GM12878 (cell line): Measurements from ENCODE around the gene PMPCA. TPM values are rescaled to one million over a fixed set of nuclear protein-coding genes. Genes with fewer than 3 reads are reported as not detected.

Experiments
- ATAC-seq: fragments of 200-7000 bp; cut with Tn5 transposase; 3 replicates; pipeline ENCODE4 v1.9.1; 2020; ENCODE audit warnings: mild to moderate bottlenecking, moderate library complexity
- BruUV-seq: library from RNA; stranded (reverse); fragments of 400-500 nt; replicated peaks from 2 replicates; lab custom pipeline; 2021; lab: Mats Ljungman, UMichigan
- CTCF ChIA-PET: fragments of 300-600 bp; sonication (Branson Sonifier 250); formaldehyde crosslinking; extraction: SDS; loops from one replicate; lab custom pipeline; 2021; ENCODE audit warnings: inconsistent platforms; lab: Yijun Ruan, JAX
- POLR2A ChIA-PET: fragments of 350-600 bp; formaldehyde crosslinking; extraction: SDS; loops from one replicate; lab custom pipeline; 2021; ENCODE audit warnings: inconsistent platforms; lab: Charles Lee
- RAD21 ChIA-PET: fragments of 300-600 bp; sonication (Branson Sonifier 250); formaldehyde crosslinking; loops from one replicate; lab custom pipeline; 2023; ENCODE audit warnings: antibody characterized with exemption; ENCODE audit not compliant: unreplicated experiment; lab: Charles Lee
- SMC1A ChIA-PET: fragments of 300-600 bp; sonication (Branson Sonifier 250); formaldehyde crosslinking; loops from one replicate; lab custom pipeline; 2023; ENCODE audit not compliant: unreplicated experiment, uncharacterized antibody; lab: Charles Lee
- DNase-seq: peaks from one replicate; pipeline ENCODE4 v3.0.0-alpha.2; 2011; ENCODE audit warnings: low read depth, low spot score
- FAIRE-seq: peaks from 3 replicates; lab custom pipeline; 2011; peaks lifted over from hg19 to GRCh38; lab: Jason Lieb, UNC
- H2AFZ ChIP-seq: 2 replicates; pipeline ENCODE4 v1.6.0; 2011; ENCODE audit warnings: low read depth, low read length, control low read depth; ENCODE audit not compliant: control insufficient read depth
- H3K27ac ChIP-seq: 2 replicates; pipeline ENCODE4 v1.5.1; 2011; ENCODE audit warnings: control low read depth; ENCODE audit not compliant: control insufficient read depth, insufficient read depth
- H3K27me3 ChIP-seq, 2 experiments: replicated peaks in 1 of 2; 2 replicates each; pipeline versions ENCODE4 v1.6.0 to v1.6.1; 2011; ENCODE audit warnings: low read length in 1 of 2; ENCODE audit not compliant: control insufficient read depth in 2 of 2, insufficient read depth in 2 of 2
- H3K36me3 ChIP-seq, 2 experiments: 2 replicates each; pipeline ENCODE4 v1.5.1; 2011; ENCODE audit warnings: low read length in 1 of 2; ENCODE audit not compliant: control insufficient read depth in 2 of 2, insufficient read depth in 2 of 2
- H3K4me1 ChIP-seq: 2 replicates; pipeline ENCODE4 v1.6.1; 2011; ENCODE audit warnings: mild to moderate bottlenecking, low read length, moderate library complexity, mixed read lengths; ENCODE audit not compliant: control insufficient read depth, insufficient read depth
- H3K4me2 ChIP-seq: 2 replicates; pipeline ENCODE4 v1.6.0; 2011; ENCODE audit warnings: control low read depth; ENCODE audit not compliant: control insufficient read depth, insufficient read depth
- H3K4me3 ChIP-seq: fragments of 200-600 bp; sonication (generic); 2 replicates; pipeline ENCODE4 v1.5.1; 2016
- H3K79me2 ChIP-seq: 2 replicates; pipeline ENCODE4 v1.6.0; 2011; ENCODE audit warnings: low read length; ENCODE audit not compliant: control insufficient read depth, insufficient read depth
- H3K9ac ChIP-seq: 2 replicates; pipeline ENCODE4 v1.8.0; 2011; ENCODE audit warnings: low read length, control low read depth, mixed read lengths; ENCODE audit not compliant: control insufficient read depth, insufficient read depth
- H3K9me3 ChIP-seq: replicated peaks from 3 replicates; pipeline ENCODE4 v1.5.1; 2011; ENCODE audit warnings: mild to moderate bottlenecking, low read length; ENCODE audit not compliant: control insufficient read depth, insufficient read depth
- H4K20me1 ChIP-seq: 2 replicates; pipeline ENCODE4 v1.6.0; 2011; ENCODE audit not compliant: control insufficient read depth, insufficient read depth
- BHLHE40 ChIP-seq, 2 experiments: fragments of 450-650 bp in 1 of 2; IDR thresholded peaks; 2 replicates each; pipeline ENCODE4 v1.6.1; 2011 to 2017; ENCODE audit warnings: low read depth in 2 of 2, borderline replicate concordance in 1 of 2, improper control_type of control experiment in 1 of 2, low read length in 1 of 2, mild to moderate bottlenecking in 1 of 2
- CBX5 ChIP-seq: sonication (generic); IDR thresholded peaks from 2 replicates; pipeline ENCODE4 v1.6.1; 2016; ENCODE audit warnings: low read depth, moderate library complexity, mild to moderate bottlenecking, inconsistent platforms
- WGBS: methylation state at CpG from one replicate; pipeline ENCODE4 v1.1.6; 2016; ENCODE audit warnings: low lambda C conversion rate; ENCODE audit not compliant: insufficient replicate concordance, insufficient coverage; ENCODE audit errors: missing lambda C conversion rate; 5-methylcytosine and 5-hydroxymethylcytosine counted together
- in situ Hi-C: fragments of 300-500 bp; cut with MboI; formaldehyde crosslinking; loops from 9 replicates; pipeline ENCODE4 v1.14.3; 2018; ENCODE audit warnings: mixed read lengths
- intact Hi-C: fragments of 100-400 bp; cut with micrococcal nuclease; formaldehyde crosslinking; loops from one replicate; pipeline ENCODE4 v1.14.2; 2022; ENCODE audit not compliant: unreplicated experiment
- polyA plus RNA-seq, 11 experiments: library from polyadenylated mRNA; depleted of rRNA in 4 of 11; unstranded in 6 of 11; stranded (reverse) in 5 of 11; fragments of >200 nt; fragmentation: Nextera tagmentation in 4 of 11; fragmentation: Illumina TruSeq in 1 of 11; extraction: Ambion mirVana in 4 of 11; extraction: Trizol in 1 of 11; gene quantifications; 1 replicate in 1 of 11; 2 replicates in 10 of 11; pipeline versions ENCODE4 v1.2.1 to v1.2.3, GENCODE V29; 2011 to 2016; ENCODE audit warnings: inconsistent platforms in 2 of 11, missing spikeins in 2 of 11, low read depth in 1 of 11
- total RNA-seq, 4 experiments: library from RNA; depleted of rRNA in 3 of 4; stranded (reverse); fragments of >200 nt in 3 of 4; fragmentation: Illumina TruSeq in 1 of 4; extraction: Trizol in 1 of 4; gene quantifications; 2 replicates each; pipeline versions ENCODE4 v1.2.1 to v1.2.3, GENCODE V29; 2013 to 2021

The PMPCA gene
- total and polyA plus RNA-seq, 10 of the 15 experiments (the other 5 are each of a cell fraction or from before 2014, with no cell fraction given): 8.1 to 137 (median 75.7) TPM

- ChIA-PET RAD21 (no interaction called here), SMC1A (no interaction called here), POLR2A (no interaction called here), CTCF (no interaction called here)
- intact Hi-C loops: no loop called here
- Histone ChIP-seq H3K4me1 (no peaks in the 10 kb centered on the region), H2AFZ (no peak overlapping the region), H4K20me1 (peaks cover 2% of the 10 kb centered on the region; the same call in 1 of the 2 replicates), H3K4me3 (no peak overlapping the region), H3K27ac (no peak overlapping the region), H3K79me2 (peaks cover 1% of the 10 kb centered on the region), H3K27me3 (no peaks in the 10 kb centered on the region), H3K4me2 (no peak overlapping the region), H3K36me3 (peaks cover 44 to 46% of the 10 kb centered on the region in 2 experiments), H3K9me3 (no peaks in the 10 kb centered on the region), H3K9ac (no peak overlapping the region)
- DNase-seq (no peak), ATAC-seq (no peak), FAIRE-seq (no peak)
- BruUV-seq: no TSS peak
- in situ Hi-C loops: no loop called here
- whole genome bisulfite sequencing: over 99% methylated on average over 14 of the region's 14 CpGs
- TF ChIP-seq BHLHE40 (IDR thresholded peaks at IDR 0.05; ENCODE audit: borderline replicate concordance in 1 of 2, low read depth in 2 of 2, low read length in 1 of 2) (no peak), CBX5 (no peak)
- TF ChIP-seq, all 136 proteins: peak for 0
Measured at GRCh38 chr9:136473354-136473721, 62.9 kb downstream of the PMPCA start.

Other genes with a start within 250 kb of the PMPCA start
Only the 7 nearest of the 11 such genes appear.
- gene GPSM1, start 83.1 kb upstream of the PMPCA start, total RNA-seq (2014; rRNA removed): not detected in 2 replicates
- not detected in 2 replicates for gene GPSM1, start 83.1 kb upstream of the PMPCA start, total RNA-seq (2014; rRNA removed; fragmentation: Illumina TruSeq; extraction: Trizol)
- gene GPSM1, start 83.1 kb upstream of the PMPCA start, total RNA-seq (2021): 0.10 TPM in 1 of 2 replicates, not detected in the other
- gene GPSM1, start 83.1 kb upstream of the PMPCA start, polyA plus RNA-seq (2011; rRNA removed): 0.04 and 0.10 TPM in 2 replicates
- gene GPSM1, start 83.1 kb upstream of the PMPCA start, polyA plus RNA-seq (2014; fragmentation: Illumina TruSeq; extraction: Trizol): not detected in 2 replicates
- not detected for gene GPSM1, start 83.1 kb upstream of the PMPCA start, polyA plus RNA-seq (2014; fragmentation: Nextera tagmentation; extraction: Ambion mirVana)
- 0.04 TPM in 2 replicates for gene GPSM1, start 83.1 kb upstream of the PMPCA start, polyA plus RNA-seq (2014; rRNA removed)
- not detected for gene GPSM1, start 83.1 kb upstream of the PMPCA start, polyA plus RNA-seq (2016; fragmentation: Nextera tagmentation; extraction: Ambion mirVana)
- gene DNLZ, start 46.9 kb upstream of the PMPCA start, total RNA-seq (2014; rRNA removed): 18.1 and 29.7 TPM in 2 replicates
- 4.6 and 4.8 TPM in 2 replicates for gene DNLZ, start 46.9 kb upstream of the PMPCA start, total RNA-seq (2014; rRNA removed; fragmentation: Illumina TruSeq; extraction: Trizol)
- gene DNLZ, start 46.9 kb upstream of the PMPCA start, total RNA-seq (2021): 23.5 and 26.1 TPM in 2 replicates
- gene DNLZ, start 46.9 kb upstream of the PMPCA start, polyA plus RNA-seq (2011; rRNA removed): 1.2 and 3.8 TPM in 2 replicates
- gene DNLZ, start 46.9 kb upstream of the PMPCA start, polyA plus RNA-seq (2014; fragmentation: Illumina TruSeq; extraction: Trizol): 0.66 TPM in 1 of 2 replicates, not detected in the other
- gene DNLZ, start 46.9 kb upstream of the PMPCA start, polyA plus RNA-seq (2014; fragmentation: Nextera tagmentation; extraction: Ambion mirVana): 1 to 10 TPM in 1 of 2 experiments, not detected in 1; 1.5 TPM
- gene DNLZ, start 46.9 kb upstream of the PMPCA start, polyA plus RNA-seq (2014; rRNA removed): 23.8 and 26.3 TPM in 2 replicates
- gene DNLZ, start 46.9 kb upstream of the PMPCA start, polyA plus RNA-seq (2016; fragmentation: Nextera tagmentation; extraction: Ambion mirVana): 10 to 100 TPM; 14.7 to 25.8 TPM
- gene CARD9, start 37.0 kb upstream of the PMPCA start, total RNA-seq (2014; rRNA removed): 1.9 and 2.2 TPM in 2 replicates
- gene CARD9, start 37.0 kb upstream of the PMPCA start, total RNA-seq (2014; rRNA removed; fragmentation: Illumina TruSeq; extraction: Trizol): 0.55 and 0.58 TPM in 2 replicates
- 2.4 and 2.6 TPM in 2 replicates for gene CARD9, start 37.0 kb upstream of the PMPCA start, total RNA-seq (2021)
- gene CARD9, start 37.0 kb upstream of the PMPCA start, polyA plus RNA-seq (2011; rRNA removed): 1.9 and 4.9 TPM in 2 replicates
- 0.34 TPM in 1 of 2 replicates, not detected in the other for gene CARD9, start 37.0 kb upstream of the PMPCA start, polyA plus RNA-seq (2014; fragmentation: Illumina TruSeq; extraction: Trizol)
- under 1 TPM in 1 of 2 experiments, not detected in 1; 0.11 TPM for gene CARD9, start 37.0 kb upstream of the PMPCA start, polyA plus RNA-seq (2014; fragmentation: Nextera tagmentation; extraction: Ambion mirVana)
- gene CARD9, start 37.0 kb upstream of the PMPCA start, polyA plus RNA-seq (2014; rRNA removed): 1.6 and 2.1 TPM in 2 replicates
- 1 to 10 TPM; 1.8 to 2.2 TPM for gene CARD9, start 37.0 kb upstream of the PMPCA start, polyA plus RNA-seq (2016; fragmentation: Nextera tagmentation; extraction: Ambion mirVana)
- 7.7 and 8.8 TPM in 2 replicates for gene SNAPC4, start 10.5 kb upstream of the PMPCA start, total RNA-seq (2014; rRNA removed)
- gene SNAPC4, start 10.5 kb upstream of the PMPCA start, total RNA-seq (2014; rRNA removed; fragmentation: Illumina TruSeq; extraction: Trizol): 5.1 and 5.2 TPM in 2 replicates
- gene SNAPC4, start 10.5 kb upstream of the PMPCA start, total RNA-seq (2021): 16.4 and 19.8 TPM in 2 replicates
- 2.4 and 3.5 TPM in 2 replicates for gene SNAPC4, start 10.5 kb upstream of the PMPCA start, polyA plus RNA-seq (2011; rRNA removed)
- 7.1 and 8.7 TPM in 2 replicates for gene SNAPC4, start 10.5 kb upstream of the PMPCA start, polyA plus RNA-seq (2014; fragmentation: Illumina TruSeq; extraction: Trizol)
- under 1 TPM; 0.42 to 0.43 TPM for gene SNAPC4, start 10.5 kb upstream of the PMPCA start, polyA plus RNA-seq (2014; fragmentation: Nextera tagmentation; extraction: Ambion mirVana)
- gene SNAPC4, start 10.5 kb upstream of the PMPCA start, polyA plus RNA-seq (2014; rRNA removed): 16.9 and 18.1 TPM in 2 replicates
- 1 to 10 TPM; 6.8 to 7.2 TPM for gene SNAPC4, start 10.5 kb upstream of the PMPCA start, polyA plus RNA-seq (2016; fragmentation: Nextera tagmentation; extraction: Ambion mirVana)
- 58.4 and 61.2 TPM in 2 replicates for gene ENTR1, start within 50 bp of the PMPCA start, total RNA-seq (2014; rRNA removed)
- 35.5 and 38.4 TPM in 2 replicates for gene ENTR1, start within 50 bp of the PMPCA start, total RNA-seq (2014; rRNA removed; fragmentation: Illumina TruSeq; extraction: Trizol)
- 75.4 and 81.7 TPM in 2 replicates for gene ENTR1, start within 50 bp of the PMPCA start, total RNA-seq (2021)
- gene ENTR1, start within 50 bp of the PMPCA start, polyA plus RNA-seq (2011; rRNA removed): 47.7 and 55.4 TPM in 2 replicates
- 19.0 and 43.7 TPM in 2 replicates for gene ENTR1, start within 50 bp of the PMPCA start, polyA plus RNA-seq (2014; fragmentation: Illumina TruSeq; extraction: Trizol)
- gene ENTR1, start within 50 bp of the PMPCA start, polyA plus RNA-seq (2014; fragmentation: Nextera tagmentation; extraction: Ambion mirVana): 10 to 100 TPM in 1 of 2 experiments, 1 to 10 TPM in 1; 8.2 to 20.4 TPM
- 96.4 and 105 TPM in 2 replicates for gene ENTR1, start within 50 bp of the PMPCA start, polyA plus RNA-seq (2014; rRNA removed)
- 10 to 100 TPM; 10.5 to 14.9 TPM for gene ENTR1, start within 50 bp of the PMPCA start, polyA plus RNA-seq (2016; fragmentation: Nextera tagmentation; extraction: Ambion mirVana)
- gene INPP5E, start 29.2 kb downstream of the PMPCA start, total RNA-seq (2014; rRNA removed): 6.6 and 7.4 TPM in 2 replicates
- 3.4 and 3.6 TPM in 2 replicates for gene INPP5E, start 29.2 kb downstream of the PMPCA start, total RNA-seq (2014; rRNA removed; fragmentation: Illumina TruSeq; extraction: Trizol)
- 13.0 and 15.6 TPM in 2 replicates for gene INPP5E, start 29.2 kb downstream of the PMPCA start, total RNA-seq (2021)
- 4.6 and 7.1 TPM in 2 replicates for gene INPP5E, start 29.2 kb downstream of the PMPCA start, polyA plus RNA-seq (2011; rRNA removed)
- 2.1 and 3.4 TPM in 2 replicates for gene INPP5E, start 29.2 kb downstream of the PMPCA start, polyA plus RNA-seq (2014; fragmentation: Illumina TruSeq; extraction: Trizol)
- 1 to 10 TPM in 1 of 2 experiments, under 1 TPM in 1; 0.24 to 1.2 TPM for gene INPP5E, start 29.2 kb downstream of the PMPCA start, polyA plus RNA-seq (2014; fragmentation: Nextera tagmentation; extraction: Ambion mirVana)
- 14.8 and 16.0 TPM in 2 replicates for gene INPP5E, start 29.2 kb downstream of the PMPCA start, polyA plus RNA-seq (2014; rRNA removed)
- gene INPP5E, start 29.2 kb downstream of the PMPCA start, polyA plus RNA-seq (2016; fragmentation: Nextera tagmentation; extraction: Ambion mirVana): 1 to 10 TPM; 4.7 to 5.9 TPM
- gene SEC16A, start 72.4 kb downstream of the PMPCA start, total RNA-seq (2014; rRNA removed): 14.7 and 17.6 TPM in 2 replicates
- gene SEC16A, start 72.4 kb downstream of the PMPCA start, total RNA-seq (2014; rRNA removed; fragmentation: Illumina TruSeq; extraction: Trizol): 8.3 and 10.0 TPM in 2 replicates
- gene SEC16A, start 72.4 kb downstream of the PMPCA start, total RNA-seq (2021): 52.6 and 59.1 TPM in 2 replicates
- gene SEC16A, start 72.4 kb downstream of the PMPCA start, polyA plus RNA-seq (2011; rRNA removed): 7.3 and 9.9 TPM in 2 replicates
- 26.5 and 36.0 TPM in 2 replicates for gene SEC16A, start 72.4 kb downstream of the PMPCA start, polyA plus RNA-seq (2014; fragmentation: Illumina TruSeq; extraction: Trizol)
- 10 to 100 TPM; 12.4 to 16.6 TPM for gene SEC16A, start 72.4 kb downstream of the PMPCA start, polyA plus RNA-seq (2014; fragmentation: Nextera tagmentation; extraction: Ambion mirVana)
- gene SEC16A, start 72.4 kb downstream of the PMPCA start, polyA plus RNA-seq (2014; rRNA removed): 25.9 and 28.0 TPM in 2 replicates
- 10 to 100 TPM; 44.6 to 44.7 TPM for gene SEC16A, start 72.4 kb downstream of the PMPCA start, polyA plus RNA-seq (2016; fragmentation: Nextera tagmentation; extraction: Ambion mirVana)